ENCODE measurements around the gene MYD88. TPM values are rescaled to one million over a fixed set of nuclear protein-coding genes. Genes with fewer than 3 reads are reported as not detected.

Gene MYD88
- total RNA-seq, 1 experiment from 2014 or later, result 21.2 TPM

GRCh38 chr3:38094999-38095398, 43.5 kb upstream of the MYD88 start:
- no TSS peak for BruUV-seq (replicated peaks)
- CTCF ChIA-PET, result no interaction called here
- H3K27me3 Mint-ChIP-seq (ENCODE audit: insufficient read depth, unreplicated experiment), result peaks cover 8% of the 10 kb centered on the region

DNA sequence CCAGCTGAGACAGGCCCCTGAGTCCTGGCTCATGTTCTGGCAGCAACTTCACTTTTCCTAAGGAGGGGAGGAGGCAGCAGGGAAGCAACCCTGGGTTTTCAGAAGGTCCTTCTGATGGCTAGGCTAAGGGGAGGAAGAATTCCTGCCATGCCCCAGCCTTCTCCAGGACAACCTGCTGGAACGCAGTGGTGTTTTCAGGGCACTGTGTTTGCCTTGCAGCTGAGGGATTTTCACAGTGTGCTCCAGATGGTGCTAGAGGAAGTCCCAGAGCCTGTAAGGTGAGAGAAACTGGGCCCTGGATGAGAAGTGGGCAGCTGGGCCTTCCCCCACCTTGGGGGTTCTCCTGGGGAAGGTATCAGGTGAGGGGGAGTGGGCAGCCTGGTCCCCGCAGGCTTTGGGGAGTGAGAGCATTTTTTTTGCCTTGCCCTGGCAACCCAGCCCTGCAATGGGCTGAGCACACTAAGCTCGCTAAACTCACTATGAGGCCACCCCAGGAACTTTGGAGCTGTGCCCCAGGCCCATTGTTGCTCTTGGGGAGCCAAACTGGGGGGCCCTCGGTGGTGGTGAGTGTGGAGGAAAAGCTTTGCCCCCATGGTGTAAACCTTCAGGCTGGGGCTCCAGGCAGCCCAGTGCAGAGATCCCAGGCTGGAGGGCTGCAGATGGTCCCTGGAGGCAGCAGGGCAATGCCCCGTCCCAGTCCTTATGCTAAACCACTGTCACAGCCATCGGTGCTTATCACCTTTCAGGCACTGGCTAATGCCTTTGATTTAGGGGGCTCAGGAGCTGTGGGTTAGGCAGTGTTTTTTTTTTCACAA, 42.6 kb upstream of the MYD88 start:
- Mint-ChIP-seq H3K27me3 (ENCODE audit: insufficient read depth, unreplicated experiment) (peaks cover 8% of the 10 kb centered on the region), H3K27ac (ENCODE audit: unreplicated experiment) (no peak overlapping the region), H3K4me1 (ENCODE audit: low read depth, unreplicated experiment) (peaks cover 7% of the 10 kb centered on the region), H3K9me3 (ENCODE audit: unreplicated experiment) (no peaks in the 10 kb centered on the region), H3K4me3 (ENCODE audit: unreplicated experiment) (no peak overlapping the region), H3K36me3 (ENCODE audit: insufficient read depth, unreplicated experiment) (no peaks in the 10 kb centered on the region)
- H3K4me3 ChIP-seq (ENCODE audit: low read depth, low read length), result no peak overlapping the region
- no peaks in the 10 kb centered on the region for H3K36me3 ChIP-seq (ENCODE audit: control insufficient read depth, insufficient read depth, low read length)
- no peaks in the 10 kb centered on the region for H3K4me1 ChIP-seq
- no peak for DNase-seq
- CTCF ChIA-PET, result no interaction called here
- TF ChIP-seq, protein P1, sequence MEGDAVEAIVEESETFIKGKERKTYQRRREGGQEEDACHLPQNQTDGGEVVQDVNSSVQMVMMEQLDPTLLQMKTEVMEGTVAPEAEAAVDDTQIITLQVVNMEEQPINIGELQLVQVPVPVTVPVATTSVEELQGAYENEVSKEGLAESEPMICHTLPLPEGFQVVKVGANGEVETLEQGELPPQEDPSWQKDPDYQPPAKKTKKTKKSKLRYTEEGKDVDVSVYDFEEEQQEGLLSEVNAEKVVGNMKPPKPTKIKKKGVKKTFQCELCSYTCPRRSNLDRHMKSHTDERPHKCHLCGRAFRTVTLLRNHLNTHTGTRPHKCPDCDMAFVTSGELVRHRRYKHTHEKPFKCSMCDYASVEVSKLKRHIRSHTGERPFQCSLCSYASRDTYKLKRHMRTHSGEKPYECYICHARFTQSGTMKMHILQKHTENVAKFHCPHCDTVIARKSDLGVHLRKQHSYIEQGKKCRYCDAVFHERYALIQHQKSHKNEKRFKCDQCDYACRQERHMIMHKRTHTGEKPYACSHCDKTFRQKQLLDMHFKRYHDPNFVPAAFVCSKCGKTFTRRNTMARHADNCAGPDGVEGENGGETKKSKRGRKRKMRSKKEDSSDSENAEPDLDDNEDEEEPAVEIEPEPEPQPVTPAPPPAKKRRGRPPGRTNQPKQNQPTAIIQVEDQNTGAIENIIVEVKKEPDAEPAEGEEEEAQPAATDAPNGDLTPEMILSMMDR (IDR thresholded peaks at IDR 0.05; ENCODE audit: insufficient read depth in 1 of 2, low read depth in 1 of 2, low read length in 1 of 2, severe bottlenecking in 1 of 2, unreplicated experiment in 1 of 2), result no peak
- intact Hi-C loops (cut with micrococcal nuclease; ENCODE audit: unreplicated experiment), result no loop called here
- no TSS peak for BruUV-seq (replicated peaks)
- H3K9me3 ChIP-seq, result no peaks in the 10 kb centered on the region
- POLR2A ChIA-PET, result no interaction called here
- no peaks in the 10 kb centered on the region for H3K27me3 ChIP-seq (replicated peaks; ENCODE audit: control insufficient read depth, insufficient read depth, low read length)

More at GRCh38 chr3:38094999-38095398, 43.5 kb upstream of the MYD88 start:
- Histone ChIP-seq H3K4me1 (no peaks in the 10 kb centered on the region), H3K27me3 (replicated peaks; ENCODE audit: control insufficient read depth, insufficient read depth, low read length) (no peaks in the 10 kb centered on the region), H3K9me3 (no peaks in the 10 kb centered on the region), H3K4me3 (ENCODE audit: low read depth, low read length) (no peak overlapping the region), H3K36me3 (ENCODE audit: control insufficient read depth, insufficient read depth, low read length) (no peaks in the 10 kb centered on the region)
- no peaks in the 10 kb centered on the region for H3K36me3 Mint-ChIP-seq (ENCODE audit: insufficient read depth, unreplicated experiment)
- POLR2A ChIA-PET, result no interaction called here
- TF ChIP-seq, protein P1 (IDR thresholded peaks at IDR 0.05; ENCODE audit: insufficient read depth in 1 of 2, low read depth in 1 of 2, low read length in 1 of 2, severe bottlenecking in 1 of 2, unreplicated experiment in 1 of 2), result no peak
- intact Hi-C loops (cut with micrococcal nuclease; ENCODE audit: unreplicated experiment), result no loop called here
- H3K9me3 Mint-ChIP-seq (ENCODE audit: unreplicated experiment), result no peaks in the 10 kb centered on the region
- peaks cover 5% of the 10 kb centered on the region for H3K4me1 Mint-ChIP-seq (ENCODE audit: low read depth, unreplicated experiment)
- no peak overlapping the region for H3K27ac Mint-ChIP-seq (ENCODE audit: unreplicated experiment)
- H3K4me3 Mint-ChIP-seq (ENCODE audit: unreplicated experiment), result no peak overlapping the region
- no peak for DNase-seq

DNA sequence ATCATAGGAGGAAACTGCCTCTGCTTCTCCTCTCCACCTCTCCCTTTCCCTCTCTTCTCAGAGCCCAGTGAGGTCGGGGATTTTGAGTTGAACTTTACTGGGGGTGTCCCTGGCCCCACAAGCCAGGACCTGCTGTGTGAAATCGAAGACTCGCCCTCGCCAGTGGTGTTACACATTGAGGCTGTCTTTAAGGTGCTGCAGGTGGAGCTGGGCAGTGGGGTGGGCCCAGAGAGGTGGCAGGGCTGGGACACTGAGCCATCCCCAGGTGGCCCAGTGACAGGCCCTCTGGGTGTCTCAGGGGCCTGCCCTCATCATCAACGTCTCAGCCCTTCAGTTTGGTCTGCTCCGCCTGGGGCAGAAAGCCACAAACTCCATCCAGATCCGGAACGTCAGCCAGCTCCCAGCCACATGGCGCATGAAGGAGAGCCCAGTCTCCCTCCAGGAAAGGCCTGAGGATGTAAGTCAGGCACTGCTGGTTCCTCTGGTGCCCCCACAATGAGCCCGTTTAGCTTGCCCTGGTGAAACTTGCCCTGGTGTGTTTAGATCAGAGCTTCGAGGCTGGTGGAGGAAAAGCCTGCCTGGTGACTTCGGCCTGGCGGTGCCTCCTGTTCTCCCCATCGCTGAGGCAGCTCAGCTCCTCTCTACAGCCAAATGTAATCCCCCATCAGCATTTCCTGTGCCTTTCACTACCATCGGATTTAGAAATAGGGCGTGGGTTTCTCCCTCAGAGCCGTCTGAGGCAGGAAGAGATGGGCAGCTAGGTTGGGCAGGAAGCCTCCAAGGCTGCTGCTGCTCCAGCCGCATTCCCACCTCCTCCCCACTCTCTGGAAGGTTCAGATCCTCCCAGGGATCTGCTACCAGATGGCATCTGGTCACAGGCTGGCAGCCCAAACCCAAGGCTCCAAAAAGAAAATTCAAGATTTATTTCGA, 40.8 kb upstream of the MYD88 start:
- no peaks in the 10 kb centered on the region for H3K9me3 ChIP-seq
- no peaks in the 10 kb centered on the region for H3K9me3 Mint-ChIP-seq (ENCODE audit: unreplicated experiment)
- POLR2A ChIA-PET, result no interaction called here
- H3K4me1 ChIP-seq, result no peaks in the 10 kb centered on the region
- no TSS peak for BruUV-seq (replicated peaks)
- no peak overlapping the region for H3K4me3 Mint-ChIP-seq (ENCODE audit: unreplicated experiment)
- intact Hi-C loops (cut with micrococcal nuclease; ENCODE audit: unreplicated experiment), result no loop called here
- H3K4me1 Mint-ChIP-seq (ENCODE audit: low read depth, unreplicated experiment), result peaks cover 13% of the 10 kb centered on the region
- TF ChIP-seq, protein P1 (IDR thresholded peaks at IDR 0.05; ENCODE audit: insufficient read depth in 1 of 2, low read depth in 1 of 2, low read length in 1 of 2, severe bottlenecking in 1 of 2, unreplicated experiment in 1 of 2), result no peak
- H3K27me3 Mint-ChIP-seq (ENCODE audit: insufficient read depth, unreplicated experiment), result no peaks in the 10 kb centered on the region
- CTCF ChIA-PET, result no interaction called here
- no peak for DNase-seq
- H3K36me3 Mint-ChIP-seq (ENCODE audit: insufficient read depth, unreplicated experiment), result no peaks in the 10 kb centered on the region
- no peaks in the 10 kb centered on the region for H3K27me3 ChIP-seq (replicated peaks; ENCODE audit: control insufficient read depth, insufficient read depth, low read length)
- H3K27ac Mint-ChIP-seq (ENCODE audit: unreplicated experiment), result no peak overlapping the region
- H3K36me3 ChIP-seq (ENCODE audit: control insufficient read depth, insufficient read depth, low read length), result no peaks in the 10 kb centered on the region
- H3K4me3 ChIP-seq (ENCODE audit: low read depth, low read length), result no peak overlapping the region

Measured in Caco-2 (cell line).